ENCODE data around the gene DPP10.

GRCh38 chr2:114762986-114763385 lies 320.5 kb downstream of the DPP10 start:
- TF ChIP-seq CTCF (conservative IDR thresholded peaks at IDR 0.05; ENCODE audit: low read length) (no peak), EZH2phosphoT487 (IDR thresholded peaks at IDR 0.05; ENCODE audit: borderline replicate concordance) (no peak)
